NCI-H2107 treated with DMSO at 0.1 percent for 48 hours (cell line): Measurements from ENCODE around the gene NOMO2.
"Not testable (repeated sequence)": the region's sequence is repeated elsewhere in the genome, so short reads cannot be mapped to it uniquely, and the experiment has no call there.

Experiments used
- DNase-seq: peaks from one replicate; lab custom pipeline; 2025; ENCODE audit not compliant: unreplicated experiment; lab: John Stamatoyannopoulos, UW

NOMO2 gene

GRCh38 chr16:18521445-18522181 lies 40.3 kb downstream of the NOMO2 start:
- DNase-seq: not testable (repeated sequence)

- DNase-seq: not testable (repeated sequence)
These were observed 43.2 kb downstream of the NOMO2 start for GRCh38 chr16:18518536-18519283.

- DNase-seq: not testable (repeated sequence)
These were observed 63.5 kb downstream of the NOMO2 start for GRCh38 chr16:18498430-18498829.

GRCh38 chr16:18497032-18497431 lies 64.9 kb downstream of the NOMO2 start:
- not testable (repeated sequence) for DNase-seq

- not testable (repeated sequence) for DNase-seq
These were observed 69.6 kb downstream of the NOMO2 start for GRCh38 chr16:18492118-18492897.

- DNase-seq: not testable (repeated sequence)
These were observed 125.9 kb downstream of the NOMO2 start for GRCh38 chr16:18436025-18436424.

GRCh38 chr16:18415827-18416226 lies 146.1 kb downstream of the NOMO2 start:
- DNase-seq: not testable (repeated sequence)

GRCh38 chr16:18409532-18410293 lies 152.2 kb downstream of the NOMO2 start:
- not testable (repeated sequence) for DNase-seq

GRCh38 chr16:18401851-18402657 lies 159.8 kb downstream of the NOMO2 start:
- DNase-seq: not testable (repeated sequence)

GRCh38 chr16:18401159-18401558 lies 160.7 kb downstream of the NOMO2 start:
- DNase-seq: not testable (repeated sequence)

GRCh38 chr16:18394363-18394762 lies 167.5 kb downstream of the NOMO2 start:
- not testable (repeated sequence) for DNase-seq

GRCh38 chr16:18387767-18388166 lies 174.1 kb downstream of the NOMO2 start:
- DNase-seq: not testable (repeated sequence)

- not testable (repeated sequence) for DNase-seq
These were observed 175.4 kb downstream of the NOMO2 start for GRCh38 chr16:18386517-18386916.

GRCh38 chr16:18385285-18385684 lies 176.6 kb downstream of the NOMO2 start:
- DNase-seq: not testable (repeated sequence)

GRCh38 chr16:18384869-18385268 lies 177.0 kb downstream of the NOMO2 start:
- not testable (repeated sequence) for DNase-seq

- DNase-seq: not testable (repeated sequence)
These were observed 177.7 kb downstream of the NOMO2 start for GRCh38 chr16:18384098-18384636.

- not testable (repeated sequence) for DNase-seq
These were observed 179.2 kb downstream of the NOMO2 start for GRCh38 chr16:18382696-18383095.
